Caki2 (cell line): Measurements from ENCODE around the gene PTAFR. TPM values are rescaled to one million over a fixed set of nuclear protein-coding genes. Genes with fewer than 3 reads are reported as not detected.

Source experiments
- DNase-seq: peaks from one replicate; pipeline ENCODE4 v3.0.0-alpha.2; 2015; ENCODE audit warnings: low read depth
- in situ Hi-C: cut with HindIII; loops from 2 replicates; pipeline ENCODE4 v1.10.0; 2016; ENCODE audit warnings: low sequenced_read_pairs, low pct_unique_long_range_greater_than_20kb, mixed read lengths
- total RNA-seq: library from RNA; depleted of rRNA; stranded (reverse); fragments of >200 nt; shearing (Covaris generic); gene quantifications from 2 replicates; pipeline ENCODE4 v1.2.3, GENCODE V29; 2014; ENCODE audit warnings: low replicate concordance

Gene PTAFR
- total RNA-seq, 1 experiment from 2014 or later: 0.07 TPM

DNA sequence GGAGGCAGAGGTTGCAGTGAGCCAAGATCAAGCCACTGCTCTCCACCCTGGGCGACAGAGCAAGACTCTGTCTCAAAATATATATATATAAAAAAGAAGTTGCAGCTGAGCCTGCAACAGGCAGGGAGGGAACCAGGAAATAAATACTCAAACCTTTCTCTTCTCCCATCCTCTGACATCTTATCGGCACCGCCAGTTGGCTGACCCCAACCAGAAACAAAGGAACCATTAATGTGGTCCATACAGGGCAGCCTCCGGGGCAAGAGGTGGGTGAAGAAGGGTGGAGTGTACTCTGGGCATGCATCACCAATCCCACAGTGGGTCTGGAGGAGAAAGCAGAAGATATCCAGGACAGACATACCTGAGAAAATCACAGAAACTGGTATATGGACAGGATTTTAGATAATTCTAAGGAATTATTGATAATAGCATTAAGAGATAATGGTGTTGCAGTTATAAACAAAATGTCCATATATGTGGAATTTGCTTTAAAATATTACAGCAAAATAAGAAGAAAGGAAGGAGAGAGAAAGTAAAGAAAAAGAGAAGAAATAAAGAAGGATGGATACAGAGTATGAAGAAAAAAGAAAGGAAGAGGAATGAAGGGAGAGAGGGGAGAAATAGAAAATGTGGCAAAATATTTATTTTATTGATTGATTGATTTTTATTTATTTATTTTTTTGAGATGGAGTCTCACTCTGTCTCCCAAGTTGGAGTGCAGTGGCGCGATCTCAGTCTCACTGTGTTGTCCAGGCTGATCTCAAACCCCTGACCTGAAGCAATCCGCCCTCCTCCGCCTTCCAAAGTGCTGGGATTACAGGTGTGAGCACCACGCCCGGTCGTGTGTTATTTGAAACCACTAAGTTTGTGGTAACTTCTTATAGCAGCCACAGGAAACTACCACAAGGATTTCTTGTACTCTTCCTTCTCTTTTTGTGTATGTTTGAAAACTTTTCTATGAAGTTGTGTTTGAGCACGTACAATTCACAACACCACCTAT is 4.1 kb upstream of the PTAFR start:
- no peak for DNase-seq
- in situ Hi-C loops: no loop called here

DNA sequence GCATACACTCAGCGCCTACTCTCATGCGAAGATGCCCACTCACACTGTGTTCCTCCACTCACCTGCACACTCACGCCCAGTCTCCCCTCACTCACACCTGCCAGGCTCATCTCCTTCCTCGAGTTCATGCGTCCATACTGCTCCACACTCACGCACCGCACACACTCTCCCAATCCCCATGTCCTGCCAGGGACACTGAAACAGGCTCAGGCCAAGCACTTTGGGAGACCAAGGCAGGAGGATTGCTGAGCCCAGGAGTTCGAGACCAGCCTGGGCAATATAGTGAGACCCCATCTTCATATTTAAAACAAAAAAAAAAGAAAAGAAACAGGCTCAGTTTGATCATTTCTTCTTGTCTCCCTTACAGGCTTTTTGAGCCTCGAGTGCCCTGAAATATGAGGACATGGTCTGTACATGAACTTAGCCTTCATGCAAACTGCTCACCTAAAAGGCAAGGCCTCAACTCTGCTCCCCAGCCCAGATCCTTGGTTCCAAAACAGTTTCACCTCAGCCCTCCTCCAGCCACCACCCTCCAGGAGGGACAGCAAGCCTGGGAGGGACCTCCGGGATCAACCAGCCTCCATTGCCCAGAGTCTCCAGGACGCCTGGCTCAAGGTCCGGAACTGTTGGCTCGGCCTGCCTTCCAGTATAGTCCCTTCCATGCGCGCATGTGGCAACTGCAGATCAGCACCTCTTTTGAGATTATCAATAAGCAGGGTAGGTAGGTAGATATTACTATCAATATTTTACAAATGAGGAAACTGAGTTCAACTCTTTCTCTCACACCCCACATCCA is 2.4 kb upstream of the PTAFR start:
- no peak for DNase-seq
- in situ Hi-C loops: no loop called here

DNA sequence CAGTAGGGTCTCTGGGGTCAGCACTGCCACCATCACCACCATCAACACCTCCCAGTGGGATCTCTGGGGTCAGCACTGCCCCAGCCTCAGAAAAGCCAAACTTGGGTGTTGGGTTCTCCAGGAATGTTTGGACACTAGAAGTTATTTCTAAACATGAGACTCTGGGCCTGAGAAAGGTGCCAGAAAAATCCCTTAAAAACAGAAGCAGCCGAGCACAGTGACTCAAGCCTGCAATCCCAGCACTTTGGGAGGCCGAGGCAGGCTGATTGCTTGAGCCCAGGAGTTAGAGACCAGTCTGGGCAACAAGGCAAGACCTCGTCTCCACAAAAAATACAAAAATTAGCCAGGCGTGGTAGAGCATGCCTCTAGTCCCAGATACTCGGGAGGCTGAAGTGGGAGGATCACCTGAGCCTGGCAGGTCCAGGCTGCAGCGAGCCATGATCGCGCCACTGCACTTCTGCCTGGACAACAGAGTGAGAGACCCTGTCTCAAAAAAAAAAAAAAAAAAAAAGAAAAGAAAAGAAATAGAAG is 470 bp downstream of the PTAFR start:
- in situ Hi-C loops: no loop called here

DNA sequence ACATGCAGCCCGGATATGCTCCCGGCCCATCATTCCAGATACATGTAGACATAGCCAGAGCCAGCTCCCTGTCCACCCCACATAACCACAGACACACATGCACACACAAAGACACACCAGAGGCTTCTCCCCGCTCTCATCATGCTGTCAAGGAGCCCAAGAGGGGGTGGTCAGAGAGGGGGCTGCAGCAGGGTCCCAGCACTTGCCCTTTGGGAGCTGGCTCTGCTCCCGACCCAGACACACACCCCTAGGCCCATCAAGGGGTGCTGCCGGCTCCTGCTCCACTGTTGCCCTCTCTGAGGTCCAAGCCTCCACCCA is 2.6 kb downstream of the PTAFR start:
- DNase-seq: no peak
- in situ Hi-C loops: no loop called here

More for the DNA sequence above, 470 bp downstream of the PTAFR start:
- DNase-seq: no peak

DNA sequence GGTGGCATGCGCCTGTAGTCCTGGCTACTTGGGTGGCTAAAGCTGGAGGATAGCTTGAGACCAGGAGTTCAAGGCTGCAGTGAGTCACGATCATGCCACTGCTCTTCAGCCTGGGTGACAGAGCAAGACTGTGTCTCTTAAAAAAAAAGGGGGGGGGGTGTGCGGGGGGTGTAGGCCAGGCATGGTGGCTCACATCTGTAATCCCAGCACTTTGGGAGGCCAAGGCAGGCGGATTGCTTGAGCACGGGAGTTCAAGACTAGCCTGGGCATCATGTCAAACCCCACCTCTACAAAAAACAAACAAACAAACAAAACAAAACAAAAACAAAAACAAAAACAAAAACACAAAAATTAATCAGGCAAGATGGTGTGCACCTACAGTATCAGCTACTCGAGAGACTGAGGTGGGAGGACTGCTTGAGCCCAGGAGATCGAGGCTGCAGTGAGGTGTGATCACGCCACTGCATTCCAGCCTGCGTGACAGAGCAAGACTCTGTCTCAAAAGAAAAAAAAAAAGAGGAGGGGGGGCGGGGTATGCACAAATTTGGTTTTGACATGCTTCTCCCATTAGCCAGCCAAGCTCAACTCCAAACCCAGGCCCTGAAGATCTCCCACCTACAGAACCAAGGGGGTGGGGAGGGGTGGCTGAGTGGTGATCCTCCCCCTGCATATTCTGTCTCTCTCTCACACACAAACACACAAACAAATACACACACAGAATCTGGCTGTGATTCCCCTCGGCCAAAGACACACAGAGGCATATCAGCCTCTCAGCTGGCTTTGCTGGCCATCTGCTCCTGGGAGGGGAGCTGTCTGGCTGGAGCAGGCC is 3.1 kb downstream of the PTAFR start:
- in situ Hi-C loops: no loop called here
- no peak for DNase-seq

DNA sequence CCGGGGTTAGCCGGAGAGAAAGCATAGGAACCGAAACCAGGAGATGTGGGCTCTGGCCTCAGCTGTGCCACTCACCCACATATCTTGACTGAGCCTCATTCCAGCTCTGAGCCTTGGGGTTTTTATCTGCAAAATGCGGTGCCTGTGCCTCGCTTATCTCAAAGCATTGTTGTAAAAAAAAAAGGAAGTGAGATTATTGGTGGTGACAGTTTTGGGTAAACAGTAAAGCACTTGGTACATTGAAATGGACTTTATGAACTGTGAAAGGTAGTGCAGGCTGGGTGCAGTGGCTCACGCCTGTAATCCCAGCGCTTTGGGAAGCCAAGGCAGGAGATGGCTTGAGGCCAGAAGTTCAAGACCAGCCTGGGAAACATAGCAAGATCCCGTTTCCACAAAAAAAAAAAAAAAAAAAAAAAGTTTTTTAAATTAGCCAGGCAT is 3.8 kb downstream of the PTAFR start:
- in situ Hi-C loops: no loop called here
- DNase-seq: no peak

DNA sequence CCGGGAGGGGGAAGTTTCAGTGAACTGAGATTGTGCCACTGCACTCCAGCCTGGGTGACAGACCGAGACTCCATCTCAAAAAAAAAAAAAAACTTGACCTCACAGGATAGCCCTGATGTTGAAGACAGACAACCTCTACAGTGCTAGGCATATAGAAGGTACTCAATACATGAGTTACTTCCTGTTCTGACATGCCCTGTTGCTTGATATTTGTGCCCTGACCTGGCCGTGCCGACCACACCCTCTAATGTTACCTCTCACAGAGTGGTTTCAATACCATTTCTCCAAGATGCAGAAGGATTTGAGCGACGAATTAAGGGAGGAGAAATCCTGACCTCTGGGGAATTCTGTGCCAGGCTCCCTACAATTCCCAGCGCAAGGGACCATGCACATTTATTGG is 5.2 kb downstream of the PTAFR start:
- in situ Hi-C loops: no loop called here
- DNase-seq: no peak

DNA sequence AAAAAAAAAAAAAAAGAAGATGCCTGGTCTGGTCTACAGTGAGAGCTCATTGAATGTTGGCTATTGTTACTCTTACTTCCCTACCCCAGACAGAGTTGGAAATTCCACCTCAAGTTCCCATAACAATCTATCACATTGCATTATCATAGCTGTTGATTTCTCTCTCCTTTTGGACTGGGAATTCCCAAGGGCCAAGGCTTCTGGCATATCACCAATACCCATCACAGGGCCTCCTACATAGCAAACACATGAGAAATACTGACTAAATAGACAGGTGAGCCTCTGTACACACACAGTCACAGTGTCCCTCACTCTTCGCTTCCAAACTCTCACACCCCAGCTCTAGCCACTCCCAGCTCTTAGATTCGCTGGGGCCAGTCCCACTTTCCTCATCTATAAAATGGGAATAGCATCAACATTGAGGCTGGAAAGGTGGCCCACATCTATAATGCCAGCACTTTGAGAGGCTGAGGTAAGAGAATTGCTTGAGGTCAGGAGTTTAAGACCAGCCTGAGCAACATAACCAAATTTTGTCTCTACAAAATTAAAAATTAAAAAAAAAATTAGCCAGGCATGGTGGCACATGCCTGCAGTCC is 6.4 kb downstream of the PTAFR start:
- DNase-seq: no peak
- in situ Hi-C loops: no loop called here

DNA sequence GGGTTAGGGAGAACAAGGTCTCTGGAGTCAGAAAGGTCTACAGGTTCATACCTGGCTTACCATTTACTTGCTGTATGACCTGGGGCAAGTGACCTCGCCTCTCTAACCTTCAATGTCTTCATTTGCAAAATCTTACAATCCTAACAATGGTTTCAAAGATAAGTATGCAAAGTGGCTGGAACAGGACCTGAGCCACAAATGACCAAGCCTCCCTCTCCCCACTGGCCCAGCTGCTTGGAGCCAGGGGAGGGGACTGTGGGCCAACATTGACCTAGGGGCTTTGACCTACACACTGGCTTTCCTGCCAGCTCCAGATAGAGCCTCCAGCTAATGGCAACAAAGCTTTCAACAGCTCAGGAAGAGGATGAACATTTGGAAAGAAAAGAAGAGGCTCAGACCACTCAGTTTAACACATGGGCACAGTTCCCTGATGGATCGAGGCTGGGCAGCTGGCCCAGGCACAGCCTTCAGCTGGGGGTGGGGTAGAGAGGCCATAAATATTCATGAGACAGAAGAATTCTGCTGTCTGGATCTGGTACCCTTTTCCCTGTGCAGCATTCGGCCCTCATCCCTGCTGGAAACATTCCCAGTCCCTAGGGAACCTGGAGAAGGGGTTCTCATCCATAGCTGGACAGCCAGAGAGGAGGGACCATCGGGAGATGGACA is 12.9 kb downstream of the PTAFR start:
- DNase-seq: no peak
- in situ Hi-C loops: no loop called here

DNA sequence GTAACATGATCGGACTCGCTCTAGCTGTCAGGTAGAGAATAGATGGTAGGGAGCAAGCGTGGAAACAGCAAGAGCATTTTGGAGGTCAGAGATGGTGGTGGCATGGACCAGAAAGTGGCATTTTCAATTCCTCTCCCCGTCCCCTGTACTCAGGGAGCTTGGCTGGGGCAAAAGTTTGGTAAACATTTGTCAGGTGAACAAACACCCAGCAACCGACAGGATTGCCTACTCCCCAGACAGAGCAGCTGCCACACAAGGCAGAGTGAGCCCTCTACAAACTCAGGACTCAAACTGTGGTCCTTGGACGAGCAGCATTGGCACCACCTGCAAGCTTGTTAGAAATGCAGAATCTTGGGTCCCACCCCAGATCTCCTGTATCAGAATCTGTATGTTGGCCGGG is 14.3 kb downstream of the PTAFR start:
- in situ Hi-C loops: no loop called here
- no peak for DNase-seq

DNA sequence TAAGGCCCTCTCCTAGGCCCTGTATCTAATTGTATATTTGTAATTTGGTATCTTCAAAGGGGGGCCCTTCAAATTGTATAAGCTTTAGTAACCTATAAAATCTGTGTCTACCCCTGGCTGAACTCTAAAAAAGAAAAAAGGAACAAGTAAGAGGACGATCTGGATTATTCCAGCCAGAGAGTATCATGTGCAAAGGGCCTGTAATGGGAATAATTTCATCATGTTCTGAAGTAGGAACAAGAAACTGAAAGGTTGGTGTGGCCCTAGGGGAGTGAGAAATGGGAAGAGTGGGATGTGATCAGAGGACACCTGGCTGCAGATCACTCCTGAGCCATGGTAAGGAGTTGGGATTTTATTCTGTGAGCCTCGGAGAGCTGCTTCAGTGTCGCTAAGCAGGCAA is 14.7 kb downstream of the PTAFR start:
- in situ Hi-C loops: no loop called here
- no peak for DNase-seq

DNA sequence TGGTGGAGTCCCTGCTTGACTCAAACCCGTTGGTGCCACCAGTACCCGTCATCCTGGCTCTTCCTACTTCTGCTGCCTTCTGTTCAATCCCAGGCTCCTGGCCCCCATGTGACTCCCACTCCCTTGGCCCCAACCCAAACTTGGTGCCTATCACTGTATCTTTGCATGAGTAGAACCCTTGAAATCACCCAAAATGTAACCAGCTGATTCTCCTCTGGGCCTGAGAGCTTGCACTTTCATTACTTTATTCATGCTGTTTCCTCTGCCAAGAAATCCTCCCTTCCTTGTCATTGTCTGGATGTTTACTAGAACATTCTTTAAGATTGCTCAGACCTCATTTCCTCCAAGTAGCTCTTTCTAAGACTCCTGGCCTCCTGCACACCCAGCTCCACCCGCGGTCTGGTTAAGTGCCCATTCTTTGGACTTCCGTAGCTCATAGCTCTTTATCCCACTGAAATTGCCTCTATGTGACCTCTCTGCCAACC is 15.7 kb downstream of the PTAFR start:
- DNase-seq: no peak
- in situ Hi-C loops: no loop called here

DNA sequence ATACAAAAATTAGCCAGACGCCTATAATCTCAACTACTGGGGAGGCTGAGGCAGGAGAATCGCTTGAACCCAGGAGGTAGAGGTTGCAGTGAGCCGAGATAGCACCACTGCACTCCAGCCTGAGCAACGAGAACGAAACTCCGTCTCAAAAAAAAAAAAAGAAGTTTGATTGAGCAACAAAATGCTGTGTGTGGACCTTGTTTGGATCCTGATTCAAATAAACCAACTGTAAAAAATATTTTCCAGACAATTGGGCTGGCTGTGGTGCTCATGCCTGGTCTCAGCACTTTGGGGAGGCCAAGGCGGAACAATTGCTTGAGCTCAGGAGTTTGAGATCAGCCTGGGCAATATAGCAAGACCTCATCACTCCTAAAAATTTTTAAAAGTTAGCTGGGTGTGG is 16.8 kb downstream of the PTAFR start:
- in situ Hi-C loops: no loop called here
- DNase-seq: no peak

DNA sequence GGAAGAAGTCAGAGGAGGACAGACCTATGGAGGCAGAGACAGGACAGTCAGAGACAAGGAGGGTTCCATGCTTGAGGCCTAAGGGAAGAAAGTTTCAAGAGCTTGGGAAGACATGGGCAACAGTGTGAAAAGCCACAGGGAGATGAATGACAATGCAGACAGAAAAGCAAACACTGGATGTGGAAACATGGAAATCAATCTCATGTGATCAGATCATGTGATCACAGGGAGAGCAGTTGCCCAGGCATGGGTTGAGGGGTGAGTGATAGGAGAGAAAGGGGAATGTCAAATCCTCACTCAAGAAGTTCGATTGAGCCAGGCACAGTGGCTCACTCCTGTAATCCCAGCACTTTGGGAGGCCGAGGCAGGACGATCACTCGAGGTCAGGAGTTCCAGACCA is 17.2 kb downstream of the PTAFR start:
- DNase-seq: no peak
- in situ Hi-C loops: no loop called here

DNA sequence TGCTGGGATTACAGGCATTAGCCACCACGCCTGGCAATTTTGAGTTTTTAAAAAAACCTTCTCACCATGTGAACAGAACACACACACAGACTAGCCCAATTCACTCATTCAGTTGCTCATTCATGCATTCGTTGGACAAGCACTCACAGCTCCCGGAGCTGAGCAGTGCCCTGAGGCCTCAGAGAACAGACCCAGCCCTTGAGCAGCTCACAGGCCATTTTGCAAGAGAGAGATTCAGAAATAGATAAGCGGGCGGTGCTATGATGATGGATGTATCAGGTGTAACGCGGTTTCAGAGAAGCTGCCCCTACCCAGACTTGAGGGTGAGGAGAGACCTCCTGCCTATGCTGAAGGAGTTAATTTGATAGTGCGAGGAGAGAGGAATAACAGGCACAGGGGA is 18.6 kb downstream of the PTAFR start:
- no peak for DNase-seq
- in situ Hi-C loops: no loop called here

DNA sequence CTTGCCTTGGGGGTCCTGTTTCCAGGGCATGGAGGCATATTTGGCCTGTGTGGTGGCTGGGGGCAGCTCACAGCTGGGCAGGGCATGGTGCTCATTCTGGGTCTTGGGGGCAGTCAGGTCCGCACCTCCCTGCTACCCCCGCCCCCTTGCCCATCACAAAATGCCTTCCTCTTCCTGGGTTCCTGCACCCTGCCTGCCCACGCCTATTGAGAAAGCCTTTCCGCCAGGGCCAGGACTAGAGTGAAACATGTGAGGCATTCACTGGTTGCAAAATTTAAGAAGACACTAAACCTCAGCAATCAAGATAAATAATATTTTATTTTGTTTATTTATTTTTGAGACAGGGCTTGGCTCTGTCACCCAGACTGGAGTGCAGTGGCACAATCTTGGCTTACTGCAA is 19.7 kb downstream of the PTAFR start:
- in situ Hi-C loops: no loop called here
- no peak for DNase-seq

DNA sequence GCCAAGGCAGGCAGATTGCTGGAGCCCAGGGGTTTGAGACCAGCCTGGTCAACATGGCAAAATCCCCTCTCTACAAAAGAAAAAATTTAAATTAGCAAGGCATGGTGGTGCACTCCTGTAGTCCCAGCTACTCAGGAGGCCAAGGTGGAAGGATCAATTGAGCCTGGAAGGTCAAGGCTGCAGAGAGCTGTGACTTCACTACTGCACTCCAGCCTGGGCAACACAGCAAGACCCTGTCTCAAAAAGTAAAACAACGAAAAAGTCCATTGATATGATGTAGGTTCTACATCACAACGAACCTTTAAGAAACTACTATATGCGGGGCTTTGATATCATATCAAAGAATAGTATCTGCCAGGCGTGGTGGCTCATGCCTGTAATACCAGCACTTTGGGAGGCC is 20.9 kb downstream of the PTAFR start:
- no peak for DNase-seq
- in situ Hi-C loops: no loop called here
